SK-N-MC (cell line): Measurements from ENCODE around the gene ZNRF3.

Experiments
- EZH2 ChIP-seq: fragments of 200-600 bp; sonication (generic); IDR thresholded peaks from one replicate; pipeline ENCODE4 v1.6.1; 2017; ENCODE audit warnings: antibody characterized with exemption
- POLR2AphosphoS5 ChIP-seq: IDR thresholded peaks from 2 replicates; pipeline ENCODE4 v1.6.1; 2012; ENCODE audit warnings: mild to moderate bottlenecking, low read depth, low read length, borderline replicate concordance

DNA sequence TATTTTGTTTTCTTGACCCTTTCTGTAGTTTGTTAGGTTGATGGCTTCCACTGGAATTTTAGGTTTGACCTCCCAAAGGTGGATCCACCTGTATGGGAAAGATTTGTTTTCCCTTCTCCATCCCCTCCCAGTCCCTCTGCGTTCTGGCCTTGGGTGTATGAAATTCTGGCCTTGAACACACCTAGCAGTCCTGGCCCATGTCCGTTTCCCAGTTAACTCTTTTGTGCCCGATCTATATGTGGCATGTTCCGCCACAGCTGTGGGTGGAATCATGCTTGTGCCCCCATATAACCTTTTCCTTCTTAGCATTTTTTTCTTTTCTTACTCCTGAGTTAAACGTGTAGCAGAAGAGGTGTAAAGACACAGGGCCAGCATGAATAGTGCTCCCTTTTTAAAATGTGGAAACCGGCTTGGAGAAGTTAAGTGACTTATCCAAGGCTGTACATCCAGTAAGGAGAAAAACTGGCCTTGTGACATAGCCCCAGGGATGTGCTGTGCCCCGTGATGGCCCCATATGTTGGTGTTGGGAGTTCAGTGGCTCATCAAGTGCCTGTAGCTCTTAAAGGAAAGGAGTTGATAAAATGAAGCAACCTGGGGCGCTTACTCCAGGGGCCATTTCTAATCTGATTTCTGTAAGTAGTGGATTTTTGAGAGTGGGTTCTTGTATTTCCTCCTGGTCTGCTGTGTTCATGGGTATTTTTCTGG is 39.3 kb downstream of the ZNRF3 start:
- TF ChIP-seq EZH2 = no peak
- no peak for TF ChIP-seq POLR2AphosphoS5
